GM18951 (cell line): ENCODE measurements around the gene HMX1.

ENCODE experiments used
- POLR2A ChIP-seq: IDR thresholded peaks from 4 replicates; pipeline ENCODE4 v1.6.1; 2011; ENCODE audit warnings: mild to moderate bottlenecking; ENCODE audit not compliant: insufficient read length, insufficient read depth; ENCODE audit errors: extremely low read depth
- in situ Hi-C: fragments of 300-500 bp; cut with MboI; formaldehyde crosslinking; loops from one replicate; pipeline ENCODE4 v1.12.0; 2022; ENCODE audit warnings: low sequenced_read_pairs, mixed read lengths, inconsistent platforms; ENCODE audit not compliant: unreplicated experiment

The HMX1 gene

DNA sequence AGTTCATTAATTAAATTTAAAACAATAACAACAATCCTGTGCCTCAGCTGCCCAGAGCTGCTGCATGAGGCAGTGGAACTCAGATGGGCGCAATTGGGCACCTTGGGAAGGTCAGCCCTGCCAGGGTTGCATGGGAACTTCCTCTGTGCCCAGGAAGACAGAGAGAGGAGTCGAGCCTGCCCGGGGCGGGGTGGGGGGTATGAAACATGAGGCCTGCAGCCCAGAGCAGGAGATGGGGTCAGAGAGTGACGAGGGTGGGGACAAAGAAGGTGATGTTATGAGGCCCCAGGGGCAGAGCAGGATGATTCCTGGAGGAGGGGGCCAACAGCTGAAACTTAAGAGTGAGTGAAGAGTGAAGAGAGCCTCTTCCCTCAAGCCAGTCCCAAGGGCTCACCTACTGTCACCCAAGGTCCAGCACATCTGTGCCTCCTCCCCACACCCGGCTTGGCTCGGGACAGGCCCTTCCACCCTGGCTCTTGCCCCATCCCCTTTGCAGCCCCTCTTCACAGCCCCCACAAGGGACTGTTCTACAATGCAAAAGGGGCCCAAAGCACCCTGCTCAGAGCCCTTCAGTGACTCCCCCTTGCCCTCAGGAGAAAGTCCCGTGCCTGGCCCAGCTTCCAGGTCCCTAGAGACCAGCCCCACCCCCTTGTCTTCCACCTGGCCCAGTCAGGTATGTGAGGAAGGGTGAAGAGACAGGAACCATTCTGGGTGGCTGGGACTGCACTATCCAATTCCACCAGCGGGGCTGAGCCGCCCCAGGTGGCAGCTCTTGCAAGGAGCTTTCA lies 31.4 kb downstream of the HMX1 start:
- in situ Hi-C loops: no loop called here
- no peak for TF ChIP-seq POLR2A

DNA sequence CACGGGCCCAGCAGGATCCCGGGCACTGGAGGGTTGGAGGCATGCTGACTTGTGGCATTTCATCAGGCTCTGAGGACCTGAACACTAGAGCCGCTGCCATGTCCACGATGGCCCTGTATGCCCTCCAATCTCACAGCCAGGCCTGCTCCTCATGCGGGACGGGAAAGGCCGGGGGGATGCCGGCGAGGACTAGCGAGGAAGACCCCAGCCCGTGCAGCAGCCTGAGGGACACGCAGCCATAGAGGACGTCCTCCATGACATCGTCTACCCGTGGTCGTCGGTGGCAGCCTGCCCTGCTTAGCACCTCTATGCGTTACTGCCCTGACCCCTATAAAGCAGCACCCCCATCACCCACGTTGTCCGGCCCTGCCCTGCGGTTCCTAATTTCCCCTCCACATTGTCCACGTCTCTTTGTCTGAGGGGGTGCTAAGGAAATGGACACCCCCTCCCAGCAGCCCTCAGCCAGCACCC lies 32.6 kb downstream of the HMX1 start:
- in situ Hi-C loops: no loop called here
- TF ChIP-seq POLR2A: no peak

GRCh38 chr4:8838296-8838960 lies 33.2 kb downstream of the HMX1 start:
- in situ Hi-C loops: no loop called here
- TF ChIP-seq POLR2A: no peak

DNA sequence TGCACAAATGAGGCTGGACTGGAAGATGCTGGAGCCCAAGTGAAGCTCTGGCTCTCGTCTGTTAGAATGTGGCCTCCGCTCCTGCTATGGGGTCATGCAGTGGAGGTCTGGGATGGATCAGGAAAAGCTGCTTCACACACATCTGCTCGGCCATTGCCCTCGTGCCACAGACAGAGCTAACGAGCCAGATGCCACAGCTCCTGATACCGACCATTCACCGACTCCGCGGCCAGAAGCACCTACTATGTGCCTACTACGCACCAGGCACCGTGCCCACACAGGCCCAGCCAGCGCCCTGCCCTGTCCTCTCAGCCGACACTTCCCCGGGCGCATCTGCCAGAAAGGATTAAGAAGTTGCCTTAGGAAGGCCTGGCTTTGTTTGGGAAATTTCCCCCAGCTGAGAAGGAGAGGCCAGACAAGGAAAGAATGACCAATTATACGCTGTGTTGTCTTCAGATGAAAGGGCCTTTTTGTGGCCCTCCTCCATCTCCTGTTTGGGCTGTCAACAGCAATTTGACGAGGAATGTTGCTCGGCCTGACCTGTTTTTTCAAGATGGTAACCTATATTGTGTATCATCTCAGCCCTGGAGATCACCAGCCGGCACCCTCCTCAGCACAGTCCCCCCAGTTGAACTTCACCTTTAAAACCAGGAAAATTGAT lies 34.3 kb downstream of the HMX1 start:
- TF ChIP-seq POLR2A: no peak
- in situ Hi-C loops: no loop called here

DNA sequence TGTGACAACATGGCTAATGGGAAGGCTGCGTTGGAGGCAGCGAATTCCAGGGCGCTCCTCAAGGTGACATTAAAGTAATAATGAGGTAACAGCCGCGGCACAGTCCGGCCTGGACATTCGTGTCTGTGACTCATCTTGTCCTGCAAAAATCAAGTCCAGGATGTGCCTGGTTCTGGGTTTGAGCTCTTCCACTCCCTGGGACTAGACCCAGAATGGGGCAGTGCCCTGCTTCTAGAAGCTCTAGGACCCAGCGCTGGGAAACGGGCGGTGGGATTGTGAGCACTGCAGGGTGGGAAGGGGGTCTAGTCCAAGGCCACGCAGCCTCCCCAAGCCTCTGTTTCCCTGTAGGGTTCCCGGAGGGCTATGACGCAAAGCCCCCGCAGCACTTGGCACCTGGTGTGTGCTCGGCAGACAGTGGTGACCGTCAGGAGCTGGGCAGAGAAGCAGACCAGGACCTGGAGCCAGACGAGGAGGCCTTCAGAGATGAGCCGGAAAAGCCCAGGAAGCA lies 34.9 kb downstream of the HMX1 start:
- no peak for TF ChIP-seq POLR2A
- in situ Hi-C loops: no loop called here

GRCh38 chr4:8835521-8836365 lies 35.9 kb downstream of the HMX1 start:
- no peak for TF ChIP-seq POLR2A
- in situ Hi-C loops: no loop called here

DNA sequence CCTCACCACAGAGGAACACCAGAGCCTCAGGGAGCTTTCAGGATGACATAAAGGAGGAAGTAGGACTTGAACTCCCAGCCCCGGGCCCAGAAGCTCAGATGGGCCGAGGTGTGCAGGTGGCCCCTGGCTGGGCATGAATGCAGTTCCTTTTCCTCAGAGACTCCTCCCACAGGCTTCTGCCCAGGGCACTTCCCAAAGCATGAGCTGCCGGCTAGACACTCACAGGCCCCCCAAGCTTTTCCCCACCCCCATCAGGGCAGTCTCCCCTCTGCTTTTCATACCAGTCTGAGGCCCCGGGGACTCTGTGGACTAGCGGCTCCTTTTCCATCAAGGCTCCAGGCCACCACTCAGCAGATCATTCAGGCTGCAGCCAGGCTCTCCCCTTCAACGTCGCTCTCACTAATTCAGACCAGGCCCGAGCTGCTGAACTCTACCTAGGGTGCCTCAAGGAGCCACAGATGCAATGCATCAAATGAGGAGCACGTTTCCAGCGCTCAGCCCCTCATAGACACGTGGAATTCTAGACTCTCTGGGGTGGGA lies 36.9 kb downstream of the HMX1 start:
- no peak for TF ChIP-seq POLR2A
- in situ Hi-C loops: no loop called here

DNA sequence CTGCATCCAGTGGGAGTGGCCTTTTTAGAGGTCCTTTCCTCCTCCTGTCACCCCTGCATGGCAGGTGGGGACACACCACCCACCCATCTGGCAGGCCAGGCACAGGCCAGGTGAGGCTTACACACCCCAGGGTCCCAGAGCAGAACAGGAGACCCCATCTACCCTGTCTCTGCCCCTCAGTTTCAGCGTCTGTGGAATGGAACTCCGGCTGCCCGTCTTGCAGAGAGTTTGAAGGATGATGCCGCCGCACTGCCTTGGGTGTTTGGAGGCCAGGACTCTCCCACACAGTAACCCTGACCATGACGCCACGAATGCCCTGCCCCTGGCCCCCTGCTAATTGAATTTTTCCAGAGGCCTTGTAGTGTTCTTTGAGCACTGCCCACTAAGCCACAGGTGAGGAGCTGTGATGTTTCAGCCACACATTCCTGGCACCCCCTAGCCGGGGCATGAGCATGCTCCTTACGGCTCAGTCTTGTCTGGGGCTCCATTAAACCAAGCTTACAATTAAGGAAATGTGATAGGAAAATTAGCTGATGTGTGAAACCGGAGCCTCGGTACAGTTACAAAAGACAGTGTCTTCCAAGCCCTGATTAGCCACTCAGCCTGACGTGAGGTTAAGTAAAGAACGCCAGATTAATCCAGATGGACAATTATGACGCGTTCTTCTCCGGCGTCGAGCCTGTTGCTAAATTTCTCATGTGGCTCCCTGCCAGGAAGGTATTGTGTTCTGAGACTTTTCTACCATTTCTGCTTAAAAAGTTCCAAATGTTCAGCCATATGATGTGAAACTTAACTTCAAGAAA lies 39.3 kb downstream of the HMX1 start:
- in situ Hi-C loops: no loop called here
- no peak for TF ChIP-seq POLR2A

DNA sequence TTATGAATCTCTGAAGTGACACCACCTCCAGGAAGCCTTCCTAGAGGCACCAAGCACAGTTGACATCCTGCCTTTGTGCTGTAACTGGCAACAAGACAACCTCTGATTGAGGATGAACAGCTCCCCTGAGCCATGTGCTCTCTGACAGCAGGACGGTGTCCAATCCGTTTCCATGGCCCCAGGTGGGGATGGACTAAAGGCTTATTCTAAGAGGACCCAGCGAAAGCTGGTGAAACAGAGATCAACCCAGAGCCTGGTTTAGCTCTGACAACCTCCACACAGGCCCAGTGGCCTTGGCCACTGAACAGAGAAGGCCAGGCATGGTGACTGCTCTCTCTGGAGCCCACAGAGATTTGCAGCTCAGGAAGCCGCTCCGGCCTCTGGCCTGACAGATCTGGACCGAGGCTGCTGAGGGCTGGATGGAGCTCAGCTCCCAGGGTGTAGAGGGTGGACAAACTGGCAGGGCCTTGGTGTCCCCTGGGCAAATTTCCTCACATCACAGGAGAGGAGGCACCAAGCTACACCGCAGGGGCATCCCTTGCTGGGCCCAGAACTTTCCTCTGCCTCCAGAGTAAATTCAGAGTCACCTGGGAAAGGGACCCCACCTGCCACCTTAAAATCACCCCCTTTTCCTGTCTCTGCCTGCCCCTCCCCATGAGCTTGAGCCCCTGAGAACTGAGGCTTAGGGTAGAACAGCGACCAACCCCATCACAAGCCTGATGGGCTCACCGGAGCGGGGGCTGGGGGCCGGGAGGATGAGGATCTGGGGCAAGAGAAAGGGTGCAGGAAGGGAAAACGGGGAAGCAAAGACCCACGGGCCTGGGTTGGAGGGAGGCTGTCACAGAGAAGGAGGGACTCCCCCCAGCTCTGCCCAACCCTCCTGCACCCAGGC lies 40.2 kb downstream of the HMX1 start:
- no peak for TF ChIP-seq POLR2A
- in situ Hi-C loops: no loop called here

DNA sequence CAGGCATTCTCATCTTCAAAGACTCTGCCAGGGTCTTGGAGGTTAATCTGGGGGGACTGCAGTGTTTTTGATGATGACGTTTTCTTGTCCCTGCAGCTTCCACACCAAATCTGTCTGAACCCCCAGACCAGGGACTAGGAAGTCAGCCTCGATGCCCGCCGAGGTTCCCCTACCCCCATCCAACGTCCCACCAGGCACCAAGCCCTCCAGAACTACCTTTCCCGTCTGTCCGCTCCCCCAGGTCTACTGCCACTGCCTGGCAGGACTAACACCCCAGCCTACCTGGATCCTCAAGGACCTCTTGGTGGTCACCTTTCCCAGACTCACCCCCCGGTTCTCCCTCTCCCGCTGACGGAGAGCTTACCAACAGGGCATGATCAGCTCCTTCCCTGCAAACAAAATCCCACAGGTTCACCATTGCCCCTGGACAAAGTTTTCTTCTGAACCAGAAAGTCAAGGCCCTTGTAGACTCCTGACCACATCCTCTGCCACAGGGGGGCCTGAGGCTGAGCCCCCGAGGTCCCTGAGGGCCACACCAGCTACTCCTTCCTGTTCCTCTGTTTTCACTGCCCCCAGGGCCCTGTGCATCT lies 40.9 kb downstream of the HMX1 start:
- in situ Hi-C loops: no loop called here
- no peak for TF ChIP-seq POLR2A

GRCh38 chr4:8830056-8830455 lies 41.6 kb downstream of the HMX1 start:
- TF ChIP-seq POLR2A: no peak
- in situ Hi-C loops: no loop called here

- TF ChIP-seq POLR2A: no peak
- in situ Hi-C loops: no loop called here
Measured at GRCh38 chr4:8829584-8829983, 42.1 kb downstream of the HMX1 start.
